Endothelial cell (in vitro differentiated cells): Measurements from ENCODE around the gene RGS6. TPM values are rescaled to one million over a fixed set of nuclear protein-coding genes. Genes with fewer than 3 reads are reported as not detected.

Experiments used
- DNase-seq: peaks from one replicate; pipeline ENCODE4 v3.0.0; 2021; ENCODE audit warnings: low spot score
- H3K27ac Mint-ChIP-seq: one replicate; pipeline ENCODE4 v1.8.0; 2021; ENCODE audit warnings: mixed read lengths, inconsistent platforms; ENCODE audit not compliant: unreplicated experiment
- H3K27me3 Mint-ChIP-seq: one replicate; pipeline ENCODE4 v1.8.0; 2021; ENCODE audit warnings: mild to moderate bottlenecking, moderate library complexity, mixed read lengths, inconsistent platforms; ENCODE audit not compliant: unreplicated experiment
- H3K36me3 Mint-ChIP-seq: one replicate; pipeline ENCODE4 v1.8.0; 2021; ENCODE audit warnings: mild to moderate bottlenecking, low read depth, mixed read lengths, inconsistent platforms; ENCODE audit not compliant: unreplicated experiment
- H3K4me1 Mint-ChIP-seq: one replicate; pipeline ENCODE4 v1.8.0; 2021; ENCODE audit warnings: mild to moderate bottlenecking, mixed read lengths, inconsistent platforms; ENCODE audit not compliant: unreplicated experiment
- H3K4me3 Mint-ChIP-seq: one replicate; pipeline ENCODE4 v1.8.0; 2021; ENCODE audit warnings: mild to moderate bottlenecking, mixed read lengths, inconsistent platforms; ENCODE audit not compliant: unreplicated experiment
- H3K9me3 Mint-ChIP-seq: one replicate; pipeline ENCODE4 v1.8.0; 2021; ENCODE audit warnings: mixed read lengths, inconsistent platforms; ENCODE audit not compliant: unreplicated experiment
- microRNA-seq: library from miRNA; unstranded; fragments of <30 nt; microRNA quantifications from one replicate; pipeline ENCODE4, GENCODE V29; 2020; ENCODE audit not compliant: unreplicated experiment
- total RNA-seq: library from RNA; stranded (reverse); fragmentation: NEBNext Ultra II Directional; extraction: Animal tissue kit (Norgen Biotek cat#: 25700); gene quantifications from one replicate; pipeline ENCODE4 v1.2.1, GENCODE V29; 2021; ENCODE audit not compliant: unreplicated experiment
- TF ChIP-seq, protein P1 (sequence below): fragments of 200-600 bp; sonication (generic); IDR thresholded peaks from one replicate; pipeline ENCODE4 v1.5.0; 2021; ENCODE audit warnings: antibody characterized with exemption; ENCODE audit not compliant: unreplicated experiment

Gene RGS6
- total RNA-seq, 1 donor from 2014 or later: 15.7 TPM

DNA sequence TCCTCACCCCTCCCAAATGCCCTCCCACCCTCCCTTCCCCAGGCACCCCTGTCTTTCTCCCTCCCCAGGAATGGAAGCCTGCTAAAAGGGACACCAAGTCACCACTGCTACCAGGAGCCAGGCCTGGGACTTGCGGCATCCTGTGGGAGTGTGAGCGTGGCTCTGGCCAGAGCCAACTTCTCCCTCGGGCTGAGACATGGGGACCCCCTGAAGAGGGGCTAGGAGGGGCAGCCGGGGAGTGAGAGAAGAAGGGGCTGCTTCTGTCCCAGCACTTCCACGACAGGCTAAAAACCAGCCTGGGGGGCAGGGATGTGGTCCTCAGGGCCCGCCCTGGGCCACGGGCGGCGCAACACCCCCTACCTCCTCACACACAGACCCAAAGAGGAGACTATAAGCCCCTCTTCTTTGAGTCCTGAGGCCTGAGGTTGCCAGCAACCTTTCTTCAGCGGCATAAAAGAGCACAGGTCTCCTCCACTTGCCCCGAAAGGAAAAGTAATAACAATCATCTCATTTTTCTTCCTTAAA is 682.7 kb downstream of the RGS6 start:
- peaks cover 37% of the 10 kb centered on the region for H3K4me1 Mint-ChIP-seq

DNA sequence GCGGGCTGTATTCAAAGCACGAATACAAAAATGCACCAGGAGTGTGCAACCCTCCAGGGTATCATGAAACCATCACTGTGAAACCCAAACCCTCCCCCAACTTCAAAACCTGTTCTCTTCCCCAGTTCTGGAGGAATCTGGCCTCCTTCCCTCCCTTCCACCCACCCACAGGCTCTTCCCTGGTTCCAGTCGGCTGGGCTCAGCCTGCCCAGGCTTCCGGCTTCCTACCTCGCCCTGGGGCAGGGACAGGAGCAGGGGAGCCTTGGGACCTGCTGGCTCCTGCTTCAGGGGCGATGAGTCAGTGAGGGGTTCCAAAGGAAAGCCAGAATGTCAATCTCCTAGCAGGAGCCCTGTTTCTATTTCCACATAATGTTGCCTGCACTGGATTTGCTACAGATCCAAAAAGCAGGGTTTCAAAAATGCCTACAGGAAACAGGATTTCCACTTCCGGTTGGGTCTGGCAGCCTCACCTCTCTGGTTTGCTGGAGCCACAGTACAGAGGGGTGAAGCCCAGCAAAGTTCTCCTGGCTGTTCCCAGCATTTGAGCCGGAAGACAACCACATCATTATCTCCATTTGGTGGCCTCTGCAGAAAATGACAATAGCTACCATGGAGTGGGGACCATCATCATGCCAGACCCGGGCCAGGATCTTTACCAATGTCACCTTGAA is 683.4 kb downstream of the RGS6 start:
- H3K4me1 Mint-ChIP-seq: peaks cover 37% of the 10 kb centered on the region
- H3K27ac Mint-ChIP-seq: peak overlapping the region; percentile 52
- peaks cover 6% of the 10 kb centered on the region for H3K27me3 Mint-ChIP-seq
- H3K36me3 Mint-ChIP-seq: no peaks in the 10 kb centered on the region
- H3K9me3 Mint-ChIP-seq: no peaks in the 10 kb centered on the region
- TF ChIP-seq, protein P1, sequence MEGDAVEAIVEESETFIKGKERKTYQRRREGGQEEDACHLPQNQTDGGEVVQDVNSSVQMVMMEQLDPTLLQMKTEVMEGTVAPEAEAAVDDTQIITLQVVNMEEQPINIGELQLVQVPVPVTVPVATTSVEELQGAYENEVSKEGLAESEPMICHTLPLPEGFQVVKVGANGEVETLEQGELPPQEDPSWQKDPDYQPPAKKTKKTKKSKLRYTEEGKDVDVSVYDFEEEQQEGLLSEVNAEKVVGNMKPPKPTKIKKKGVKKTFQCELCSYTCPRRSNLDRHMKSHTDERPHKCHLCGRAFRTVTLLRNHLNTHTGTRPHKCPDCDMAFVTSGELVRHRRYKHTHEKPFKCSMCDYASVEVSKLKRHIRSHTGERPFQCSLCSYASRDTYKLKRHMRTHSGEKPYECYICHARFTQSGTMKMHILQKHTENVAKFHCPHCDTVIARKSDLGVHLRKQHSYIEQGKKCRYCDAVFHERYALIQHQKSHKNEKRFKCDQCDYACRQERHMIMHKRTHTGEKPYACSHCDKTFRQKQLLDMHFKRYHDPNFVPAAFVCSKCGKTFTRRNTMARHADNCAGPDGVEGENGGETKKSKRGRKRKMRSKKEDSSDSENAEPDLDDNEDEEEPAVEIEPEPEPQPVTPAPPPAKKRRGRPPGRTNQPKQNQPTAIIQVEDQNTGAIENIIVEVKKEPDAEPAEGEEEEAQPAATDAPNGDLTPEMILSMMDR: no peak
- no peak for DNase-seq
- H3K4me3 Mint-ChIP-seq: no peak overlapping the region

More for the DNA sequence above, 682.7 kb downstream of the RGS6 start:
- peaks cover 6% of the 10 kb centered on the region for H3K27me3 Mint-ChIP-seq
- H3K36me3 Mint-ChIP-seq: no peaks in the 10 kb centered on the region
- no peak overlapping the region for H3K27ac Mint-ChIP-seq
- no peak overlapping the region for H3K4me3 Mint-ChIP-seq
- TF ChIP-seq, protein P1: no peak
- no peak for DNase-seq
- no peaks in the 10 kb centered on the region for H3K9me3 Mint-ChIP-seq

Small RNA genes lying within 50 kb of the gene (microRNA-seq; reads per million reads assigned to microRNA genes)
- gene MIR7843: not detected
